ENCODE results near the gene C2CD4D.

DNA sequence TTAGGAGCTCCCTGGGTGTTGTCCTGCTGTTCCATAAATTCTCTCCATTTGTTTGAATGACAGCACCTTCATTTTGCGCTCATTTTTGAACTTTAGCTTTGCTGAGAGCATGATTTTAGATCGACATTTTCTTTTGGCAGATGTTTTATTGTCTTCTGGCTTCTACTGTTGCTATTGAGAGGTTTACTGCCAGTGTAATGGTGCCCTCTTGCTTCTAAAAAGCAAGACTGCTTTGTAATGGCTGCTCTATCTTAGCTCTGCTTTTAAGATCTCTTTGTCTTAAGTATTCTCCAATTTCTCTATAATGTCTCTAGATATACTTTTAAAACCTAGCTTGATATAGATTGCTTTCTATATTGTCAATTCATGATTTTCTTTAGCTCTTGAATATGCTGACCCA, 41.9 kb upstream of the C2CD4D start:
- TF ChIP-seq, protein P1, sequence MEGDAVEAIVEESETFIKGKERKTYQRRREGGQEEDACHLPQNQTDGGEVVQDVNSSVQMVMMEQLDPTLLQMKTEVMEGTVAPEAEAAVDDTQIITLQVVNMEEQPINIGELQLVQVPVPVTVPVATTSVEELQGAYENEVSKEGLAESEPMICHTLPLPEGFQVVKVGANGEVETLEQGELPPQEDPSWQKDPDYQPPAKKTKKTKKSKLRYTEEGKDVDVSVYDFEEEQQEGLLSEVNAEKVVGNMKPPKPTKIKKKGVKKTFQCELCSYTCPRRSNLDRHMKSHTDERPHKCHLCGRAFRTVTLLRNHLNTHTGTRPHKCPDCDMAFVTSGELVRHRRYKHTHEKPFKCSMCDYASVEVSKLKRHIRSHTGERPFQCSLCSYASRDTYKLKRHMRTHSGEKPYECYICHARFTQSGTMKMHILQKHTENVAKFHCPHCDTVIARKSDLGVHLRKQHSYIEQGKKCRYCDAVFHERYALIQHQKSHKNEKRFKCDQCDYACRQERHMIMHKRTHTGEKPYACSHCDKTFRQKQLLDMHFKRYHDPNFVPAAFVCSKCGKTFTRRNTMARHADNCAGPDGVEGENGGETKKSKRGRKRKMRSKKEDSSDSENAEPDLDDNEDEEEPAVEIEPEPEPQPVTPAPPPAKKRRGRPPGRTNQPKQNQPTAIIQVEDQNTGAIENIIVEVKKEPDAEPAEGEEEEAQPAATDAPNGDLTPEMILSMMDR (conservative IDR thresholded peaks at IDR 0.05; ENCODE audit: low read depth, low read length), result peak; percentile 41
- no peak for TF ChIP-seq EZH2 (IDR thresholded peaks at IDR 0.05; ENCODE audit: borderline replicate concordance, low read depth, low read length, poor library complexity, severe bottlenecking)
